ENCODE measurements around the gene AGBL4. TPM values are rescaled to one million over a fixed set of nuclear protein-coding genes. Genes with fewer than 3 reads are reported as not detected.

Gene AGBL4
- total RNA-seq, 1 donor from 2014 or later = not detected

- no peak for DNase-seq (ENCODE audit: low spot score in 2 of 2)
- no peaks in the 10 kb centered on the region for H3K36me3 ChIP-seq
- intact Hi-C loops (cut with DNase I) = no loop called here
- H3K4me1 ChIP-seq = no peaks in the 10 kb centered on the region
- no peak overlapping the region for H3K4me3 ChIP-seq
- H3K27ac ChIP-seq = no peak overlapping the region
- no peaks in the 10 kb centered on the region for H3K27me3 ChIP-seq
- TF ChIP-seq CTCF (IDR thresholded peaks at IDR 0.05) = no peak
- H3K9me3 ChIP-seq = no peaks in the 10 kb centered on the region
Measured at GRCh38 chr1:48693674-48694320, 1330.0 kb downstream of the AGBL4 start.

GRCh38 chr1:48693180-48693579, 1330.6 kb downstream of the AGBL4 start:
- no peak for TF ChIP-seq CTCF (IDR thresholded peaks at IDR 0.05)
- intact Hi-C loops (cut with DNase I) = no loop called here
- no peaks in the 10 kb centered on the region for H3K9me3 ChIP-seq
- H3K27ac ChIP-seq = no peak overlapping the region
- no peak for DNase-seq (ENCODE audit: low spot score in 2 of 2)
- H3K4me3 ChIP-seq = no peak overlapping the region
- H3K36me3 ChIP-seq = no peaks in the 10 kb centered on the region
- no peaks in the 10 kb centered on the region for H3K4me1 ChIP-seq
- no peaks in the 10 kb centered on the region for H3K27me3 ChIP-seq

- intact Hi-C loops (cut with DNase I) = no loop called here
- H3K4me1 ChIP-seq = no peaks in the 10 kb centered on the region
Measured at GRCh38 chr1:48692235-48692634, 1331.5 kb downstream of the AGBL4 start.

GRCh38 chr1:48691429-48692001, 1332.2 kb downstream of the AGBL4 start:
- intact Hi-C loops (cut with DNase I) = no loop called here

More at GRCh38 chr1:48692235-48692634, 1331.5 kb downstream of the AGBL4 start:
- DNase-seq (ENCODE audit: low spot score in 2 of 2) = no peak
- no peaks in the 10 kb centered on the region for H3K36me3 ChIP-seq
- no peak overlapping the region for H3K27ac ChIP-seq
- H3K9me3 ChIP-seq = no peaks in the 10 kb centered on the region
- TF ChIP-seq CTCF (IDR thresholded peaks at IDR 0.05) = no peak
- H3K27me3 ChIP-seq = no peaks in the 10 kb centered on the region
- H3K4me3 ChIP-seq = no peak overlapping the region

GRCh38 chr1:48688102-48688760, 1335.5 kb downstream of the AGBL4 start:
- no peak for TF ChIP-seq CTCF (IDR thresholded peaks at IDR 0.05)
- DNase-seq (ENCODE audit: low spot score in 2 of 2) = no peak
- H3K27me3 ChIP-seq = no peaks in the 10 kb centered on the region
- H3K4me3 ChIP-seq = no peak overlapping the region
- H3K4me1 ChIP-seq = peaks cover 7 to 16% of the 10 kb centered on the region in 2 donors
- intact Hi-C loops (cut with DNase I) = no loop called here
- no peaks in the 10 kb centered on the region for H3K9me3 ChIP-seq
- H3K36me3 ChIP-seq = no peaks in the 10 kb centered on the region
- no peak overlapping the region for H3K27ac ChIP-seq

More at GRCh38 chr1:48691429-48692001, 1332.2 kb downstream of the AGBL4 start:
- H3K4me1 ChIP-seq = no peaks in the 10 kb centered on the region
- no peak overlapping the region for H3K4me3 ChIP-seq
- DNase-seq (ENCODE audit: low spot score in 2 of 2) = no peak
- H3K9me3 ChIP-seq = no peaks in the 10 kb centered on the region
- no peaks in the 10 kb centered on the region for H3K27me3 ChIP-seq
- TF ChIP-seq CTCF (IDR thresholded peaks at IDR 0.05) = no peak
- no peaks in the 10 kb centered on the region for H3K36me3 ChIP-seq
- H3K27ac ChIP-seq = no peak overlapping the region
